HG03520 (cell line): ENCODE results near the gene MPO.

Experiments used
- ATAC-seq: cut with Tn5 transposase; IDR thresholded peaks from one replicate; pipeline ENCODE4 v1.9.1; 2021; ENCODE audit warnings: mild to moderate bottlenecking, moderate library complexity; ENCODE audit not compliant: unreplicated experiment

Gene MPO

GRCh38 chr17:58320570-58321323 lies 40.0 kb upstream of the MPO start:
- no peak for ATAC-seq

DNA sequence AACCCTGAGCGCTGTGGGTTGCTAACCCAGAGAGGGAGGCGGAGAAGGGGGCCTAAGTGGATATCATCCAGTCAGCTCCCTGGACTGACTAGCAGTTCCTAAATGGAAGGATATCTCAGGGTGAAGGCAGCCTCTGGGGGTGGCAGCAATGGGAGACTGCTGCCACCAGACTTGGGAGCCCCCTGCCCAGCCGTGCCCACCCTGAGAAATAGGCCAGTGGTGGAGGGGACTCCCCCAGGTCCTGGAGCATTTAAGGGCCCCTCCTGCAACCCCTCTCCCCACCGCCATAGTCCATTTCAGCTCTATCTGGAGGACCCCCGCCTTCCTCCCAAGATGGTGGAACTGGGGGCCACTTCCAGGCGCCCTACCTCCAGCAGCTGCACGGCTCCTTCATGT lies 39.4 kb upstream of the MPO start:
- no peak for ATAC-seq

DNA sequence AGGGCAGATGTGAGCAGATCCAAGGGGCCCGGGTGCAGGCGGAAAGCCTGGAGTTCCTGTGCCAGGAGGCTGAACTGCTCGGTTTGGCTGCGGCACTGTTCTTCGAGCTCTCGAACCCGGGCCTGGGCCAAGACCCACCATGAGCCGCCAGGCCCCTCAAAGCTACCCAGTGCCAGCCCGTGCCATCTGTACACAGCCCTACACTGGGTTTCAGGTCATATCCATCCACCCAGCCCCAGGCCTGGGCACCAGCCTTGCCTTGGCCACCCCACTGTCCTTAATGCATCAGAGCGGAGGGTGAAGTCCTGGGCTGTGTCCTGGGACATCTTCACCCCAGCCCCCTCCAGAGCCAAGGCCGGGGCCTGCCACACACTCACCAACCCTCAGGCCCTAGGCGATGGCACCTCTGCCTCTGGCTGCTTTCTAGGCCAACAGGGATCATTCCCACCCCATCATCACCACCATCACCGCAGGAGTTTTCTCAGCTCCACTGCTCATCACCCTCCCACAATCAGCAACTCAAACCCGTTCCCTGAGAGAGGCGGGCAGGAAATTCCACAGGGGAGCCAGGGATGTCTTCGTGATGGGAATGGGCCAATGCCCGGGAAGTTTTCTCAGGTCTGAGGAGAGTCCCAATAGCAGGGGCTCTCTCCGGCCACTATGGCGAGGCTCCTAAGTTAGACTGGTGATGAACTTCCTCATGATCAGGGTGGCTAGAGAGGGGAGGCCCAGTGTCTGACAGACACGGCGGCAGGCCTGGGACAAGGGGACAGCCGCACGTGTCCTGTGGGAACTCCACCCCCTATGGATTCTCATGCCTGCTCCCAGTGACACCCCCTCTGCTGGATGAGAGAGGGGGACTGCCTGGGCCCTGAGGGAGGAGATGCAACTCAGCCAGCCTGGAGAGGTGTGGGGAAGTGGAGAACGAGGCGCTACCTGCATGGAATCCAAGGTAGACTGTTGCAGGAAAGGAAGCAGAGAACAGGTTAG lies 38.7 kb upstream of the MPO start:
- ATAC-seq: no peak

GRCh38 chr17:58318627-58319172 lies 38.0 kb upstream of the MPO start:
- no peak for ATAC-seq

- no peak for ATAC-seq
Observed at GRCh38 chr17:58318065-58318481, 37.3 kb upstream of the MPO start.

DNA sequence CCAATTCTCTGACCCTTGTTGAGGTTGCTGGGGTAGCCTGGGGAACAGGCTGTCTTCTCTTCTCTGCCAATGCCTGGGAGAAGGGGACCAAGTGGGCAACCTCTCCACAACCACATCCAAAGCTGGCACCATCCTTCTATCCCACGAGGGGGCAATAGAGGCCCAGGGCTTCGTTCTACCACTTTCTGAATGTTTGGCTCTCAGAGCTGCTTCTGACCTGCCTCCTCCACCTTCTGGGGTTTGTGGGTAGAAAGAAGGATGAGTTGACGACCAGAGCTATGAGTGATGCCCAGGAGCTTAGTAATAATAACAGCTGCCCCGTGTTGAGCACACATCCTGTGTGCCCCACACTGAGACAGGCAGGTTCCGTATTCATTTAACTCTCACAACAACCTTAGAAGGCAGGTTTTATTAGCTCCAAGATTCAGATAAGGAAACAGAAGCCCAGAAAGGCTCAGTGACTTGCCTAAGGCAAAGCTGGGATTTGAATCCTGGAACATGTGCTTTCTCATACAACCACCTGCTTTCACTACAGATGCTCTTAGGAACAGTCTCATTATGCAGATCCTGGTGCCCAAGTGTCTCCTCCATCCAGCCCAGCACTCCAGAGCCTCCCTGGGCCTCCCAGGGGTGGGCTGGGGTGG lies 36.8 kb upstream of the MPO start:
- peak; percentile 64 for ATAC-seq

DNA sequence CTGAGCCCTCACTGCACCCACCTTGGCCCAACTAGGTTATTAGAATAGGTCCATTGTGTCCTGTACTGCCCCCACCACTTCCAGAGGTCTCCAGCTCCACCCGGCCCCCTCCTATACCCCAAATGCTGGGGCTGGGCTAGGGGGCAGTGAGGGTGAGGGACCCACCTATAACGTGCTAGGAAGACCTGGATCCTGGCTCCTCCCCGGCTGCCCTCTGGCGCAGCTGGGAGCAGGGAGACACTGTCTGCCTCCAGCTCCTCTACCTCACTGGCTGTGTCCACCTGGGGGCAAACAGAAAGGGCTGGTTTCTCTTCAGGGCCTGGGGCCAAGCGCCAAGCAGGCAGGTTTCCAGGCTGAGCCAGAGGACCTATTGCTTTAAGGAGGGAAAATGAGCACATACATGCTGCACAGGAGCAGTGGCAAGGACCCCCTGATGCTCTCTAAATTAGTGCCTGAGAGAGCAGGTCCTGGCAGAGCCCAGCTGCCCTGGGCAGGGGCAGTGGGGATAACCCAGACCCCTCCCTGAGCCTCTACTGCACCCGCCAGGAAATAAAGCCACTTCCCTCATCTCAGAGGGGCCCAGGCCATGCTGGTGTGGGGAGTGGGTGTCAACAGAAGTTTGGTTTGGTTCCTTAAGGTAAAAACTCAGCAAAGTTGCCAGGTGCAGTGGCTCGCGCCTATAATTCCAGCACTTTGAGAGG lies 35.7 kb upstream of the MPO start:
- ATAC-seq: no peak

- ATAC-seq: no peak
Observed at GRCh38 chr17:58315750-58316149, 35.0 kb upstream of the MPO start.

DNA sequence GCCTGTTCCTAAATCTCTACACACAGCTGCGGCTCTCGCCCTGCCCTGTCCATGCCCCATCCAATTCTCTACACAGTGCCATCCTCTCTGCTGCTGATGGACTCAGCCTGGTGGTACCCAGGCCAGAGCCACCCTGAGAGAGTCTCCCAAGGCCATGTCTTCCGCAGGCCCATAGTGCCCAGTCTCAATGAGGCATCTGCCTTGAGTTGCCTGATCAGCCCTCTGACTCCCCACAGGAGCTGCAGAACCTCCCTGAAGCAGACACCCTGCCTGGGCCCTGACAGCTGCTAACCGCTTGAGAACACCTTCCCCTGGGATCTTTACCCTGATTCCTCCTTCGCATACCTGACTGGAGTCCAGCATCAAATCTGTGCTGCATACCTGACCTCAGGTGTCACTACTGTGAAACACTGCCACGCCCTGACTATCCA lies 34.6 kb upstream of the MPO start:
- ATAC-seq: no peak

- ATAC-seq: no peak
Observed at GRCh38 chr17:58314706-58315015, 33.9 kb upstream of the MPO start.

DNA sequence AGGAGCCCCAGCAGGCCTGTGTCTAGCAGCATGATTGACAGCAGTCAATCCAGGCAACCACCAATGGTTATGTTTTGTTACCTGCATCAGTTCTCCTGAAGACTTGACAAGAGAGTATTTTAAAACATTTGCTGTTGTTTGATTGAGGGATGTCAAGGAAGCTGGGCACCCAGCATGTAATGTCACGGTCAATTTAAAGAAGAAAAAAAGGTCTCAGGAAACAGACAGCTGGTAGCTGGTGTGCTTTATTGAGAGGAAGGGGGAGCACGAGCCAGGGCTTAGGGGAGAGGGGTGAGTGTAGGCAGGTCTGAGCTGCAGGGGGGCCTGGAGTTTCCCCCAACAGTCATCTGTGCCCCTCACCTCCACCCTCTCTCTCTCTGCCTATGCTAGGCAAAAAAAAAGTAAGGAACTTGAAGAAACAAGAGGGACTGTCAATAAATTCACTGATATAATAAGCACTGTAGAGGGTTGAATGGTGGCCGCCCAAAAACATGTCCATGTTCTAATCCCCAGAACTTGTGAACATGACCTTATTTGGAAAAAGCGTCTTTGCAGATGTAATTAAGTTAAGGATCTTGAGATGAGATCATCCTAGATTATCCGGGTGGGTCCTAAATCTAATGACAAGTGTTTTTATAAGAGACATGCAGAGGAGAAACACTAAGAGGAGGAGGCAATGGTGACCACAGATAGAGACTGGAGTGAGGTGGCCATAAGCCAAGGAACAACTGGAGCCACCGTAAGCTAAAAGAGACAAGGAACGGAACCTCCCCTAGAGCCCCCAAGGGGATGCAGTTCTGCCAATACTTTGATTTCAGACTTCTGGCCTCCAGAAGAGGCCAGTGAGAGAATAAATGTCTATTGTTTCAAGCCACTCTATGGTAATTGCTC lies 33.3 kb upstream of the MPO start:
- no peak for ATAC-seq

DNA sequence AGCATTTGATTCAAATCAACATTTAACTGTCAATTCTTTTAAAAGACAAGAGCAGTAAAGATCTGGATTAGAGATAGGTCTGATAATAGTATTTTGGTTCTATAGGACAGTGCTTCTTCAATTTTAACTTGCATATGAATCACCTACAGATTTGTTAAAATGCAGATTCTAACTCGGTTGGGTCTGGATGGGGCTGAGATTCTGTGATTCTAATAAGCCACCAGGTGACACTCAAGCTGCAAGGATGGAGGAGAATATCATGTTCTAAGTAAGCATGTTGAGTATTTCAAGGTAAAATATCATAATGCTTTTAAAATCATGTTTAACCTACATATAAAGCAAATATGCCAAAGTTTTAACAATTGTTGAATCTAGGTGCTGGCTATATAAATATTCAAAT lies 32.1 kb upstream of the MPO start:
- no peak for ATAC-seq

DNA sequence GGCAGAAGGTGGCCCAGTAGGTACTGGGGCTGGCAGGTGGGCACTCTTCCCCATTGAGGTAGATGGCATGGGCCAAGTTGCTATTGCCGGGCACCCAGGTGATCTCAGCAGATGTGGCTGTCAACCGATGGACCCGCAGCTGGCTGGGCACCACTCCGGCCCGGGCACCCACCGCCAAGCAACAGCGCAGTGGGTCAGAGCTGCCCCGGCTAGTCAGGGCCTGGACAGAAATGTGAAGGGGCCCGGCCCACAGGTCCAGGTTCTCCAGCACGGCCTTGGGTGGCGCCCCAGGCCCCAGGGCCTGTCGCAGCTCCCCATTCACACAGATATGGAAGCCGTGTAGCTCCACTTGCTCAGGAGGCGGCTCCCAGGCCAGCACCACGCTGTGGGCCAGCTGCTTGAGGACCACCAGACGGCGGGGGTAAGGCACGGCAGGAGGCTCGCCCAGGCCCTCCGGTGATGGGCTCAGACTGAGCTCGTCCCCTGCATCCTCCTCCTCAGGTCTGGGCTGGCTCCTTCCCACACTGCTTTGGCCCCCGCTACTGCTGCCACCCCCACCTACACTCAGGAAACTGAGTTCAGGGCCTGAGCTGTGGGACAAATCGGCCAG lies 31.4 kb upstream of the MPO start:
- ATAC-seq: no peak

DNA sequence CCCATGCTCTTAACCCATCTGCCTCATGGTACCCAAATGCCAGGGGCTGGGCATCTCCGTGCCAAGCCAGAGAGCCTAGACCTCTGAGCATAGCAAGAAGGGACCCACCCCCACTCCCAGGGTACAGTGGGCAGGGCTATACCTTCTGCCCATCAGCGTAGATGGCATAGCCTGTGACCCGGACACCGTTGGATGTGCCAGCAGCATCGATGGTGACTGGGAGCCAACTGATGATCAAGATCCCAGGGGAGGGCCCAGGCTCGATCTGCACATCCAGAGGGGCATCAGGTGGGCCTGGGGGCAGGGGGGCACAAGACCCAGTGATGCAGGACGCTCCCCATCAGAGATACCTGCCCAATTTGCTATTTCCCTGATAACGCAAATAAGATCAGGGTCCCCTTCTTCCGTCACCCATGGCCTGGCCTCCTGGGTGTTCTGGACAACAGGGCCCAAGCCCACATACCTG lies 30.7 kb upstream of the MPO start:
- no peak for ATAC-seq

GRCh38 chr17:58310511-58311428 lies 30.0 kb upstream of the MPO start:
- no peak for ATAC-seq

DNA sequence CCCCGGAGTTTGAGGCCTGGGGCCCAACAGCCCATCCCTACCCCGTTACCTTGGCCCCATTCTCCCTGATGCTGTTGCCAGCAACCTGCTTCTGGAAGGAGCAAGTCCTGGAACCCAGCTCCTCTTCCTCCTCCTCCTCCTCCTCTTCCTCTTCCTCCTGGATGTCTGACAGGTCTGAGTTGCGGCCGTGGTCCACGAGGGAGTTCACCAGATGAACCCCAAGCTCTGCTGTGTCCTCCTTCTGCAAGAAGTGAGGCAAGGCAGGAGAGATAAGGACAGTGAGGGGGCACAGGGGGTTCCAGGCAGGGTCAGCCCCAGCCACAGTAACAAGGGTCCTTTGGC lies 29.2 kb upstream of the MPO start:
- no peak for ATAC-seq

- no peak for ATAC-seq
Observed at GRCh38 chr17:58308985-58309917, 28.5 kb upstream of the MPO start.
